SU-DHL-6 (cell line): Measurements from ENCODE around the gene SHMT1.
A peak's percentile ranks its signal among the peaks of the same experiment; 100 is the strongest.

Source experiments
- H2AFZ ChIP-seq: fragments of 200-600 bp; sonication (generic); 2 replicates; pipeline ENCODE4 v1.6.1; 2014; ENCODE audit warnings: low read depth, mild to moderate bottlenecking, moderate library complexity, mixed read lengths, antibody characterized with exemption, low read length; ENCODE audit not compliant: severe bottlenecking
- H3F3A ChIP-seq: fragments of 200-600 bp; shearing (Covaris generic); 2 replicates; pipeline ENCODE4 v1.6.0; 2016; ENCODE audit warnings: antibody characterized with exemption, mild to moderate bottlenecking; ENCODE audit not compliant: insufficient read depth
- H3K27ac ChIP-seq: fragments of 200-600 bp; sonication (generic); 2 replicates; pipeline ENCODE4 v1.5.1; 2016; ENCODE audit warnings: low read depth, mild to moderate bottlenecking, low read length, moderate library complexity, mixed read lengths
- H3K27me3 ChIP-seq: fragments of 200-600 bp; sonication (generic), shearing (Covaris generic); 2 replicates; pipeline ENCODE4 v1.6.0; 2014; ENCODE audit warnings: mild to moderate bottlenecking, low read length
- H3K36me3 ChIP-seq: fragments of 200-600 bp; sonication (generic); 2 replicates; pipeline ENCODE4 v1.6.1; 2014; ENCODE audit warnings: mild to moderate bottlenecking, low read length, mixed read lengths
- H3K4me2 ChIP-seq: fragments of 300-600, 200-600 bp; shearing (Covaris generic), sonication (generic); 2 replicates; pipeline ENCODE4 v1.6.0; 2014; ENCODE audit warnings: low read length, low read depth, mild to moderate bottlenecking; ENCODE audit not compliant: poor library complexity, severe bottlenecking
- H3K4me3 ChIP-seq: fragments of 200-600 bp; sonication (generic); 2 replicates; pipeline ENCODE4 v1.5.1; 2014; ENCODE audit warnings: antibody characterized with exemption, low read length, mild to moderate bottlenecking, mixed read lengths; ENCODE audit not compliant: insufficient read depth, poor library complexity, severe bottlenecking
- H3K79me2 ChIP-seq: fragments of 200-600 bp; sonication (generic); 2 replicates; pipeline ENCODE4 v1.6.1; 2014; ENCODE audit warnings: mild to moderate bottlenecking, low read length, moderate library complexity; ENCODE audit not compliant: insufficient read depth
- H3K9ac ChIP-seq: fragments of 200-600 bp; sonication (generic); 2 replicates; pipeline ENCODE4 v1.7.0; 2014; ENCODE audit warnings: mild to moderate bottlenecking, low read length
- H3K9me2 ChIP-seq: fragments of 200-600 bp; sonication (generic); replicated peaks from 2 replicates; pipeline ENCODE4 v1.6.1; 2014; ENCODE audit warnings: low read length; ENCODE audit not compliant: insufficient read depth
- H3K9me3 ChIP-seq: fragments of 200-600 bp; sonication (generic); 2 replicates; pipeline ENCODE4 v1.6.1; 2014; ENCODE audit warnings: low read length, mixed read lengths; ENCODE audit not compliant: insufficient read depth
- H4K20me1 ChIP-seq: fragments of 200-600 bp; sonication (generic); 2 replicates; pipeline ENCODE4 v1.6.1; 2014; ENCODE audit warnings: low read depth, mild to moderate bottlenecking, antibody characterized with exemption, low read length, moderate library complexity, mixed read lengths
- EZH2phosphoT487 ChIP-seq: fragments of 200-600 bp; sonication (generic), shearing (Covaris generic); conservative IDR thresholded peaks from 2 replicates; pipeline ENCODE4 v1.6.1; 2018; ENCODE audit warnings: mild to moderate bottlenecking, antibody characterized with exemption, low read length, moderate library complexity, mixed read lengths
- TF ChIP-seq, protein P1 (sequence below): fragments of 200-600 bp; sonication (generic); IDR thresholded peaks from one replicate; pipeline ENCODE4 v1.5.1; 2017; ENCODE audit warnings: antibody characterized with exemption, mild to moderate bottlenecking, low read length, moderate library complexity; ENCODE audit not compliant: insufficient read depth, poor library complexity, severe bottlenecking

Gene SHMT1

DNA sequence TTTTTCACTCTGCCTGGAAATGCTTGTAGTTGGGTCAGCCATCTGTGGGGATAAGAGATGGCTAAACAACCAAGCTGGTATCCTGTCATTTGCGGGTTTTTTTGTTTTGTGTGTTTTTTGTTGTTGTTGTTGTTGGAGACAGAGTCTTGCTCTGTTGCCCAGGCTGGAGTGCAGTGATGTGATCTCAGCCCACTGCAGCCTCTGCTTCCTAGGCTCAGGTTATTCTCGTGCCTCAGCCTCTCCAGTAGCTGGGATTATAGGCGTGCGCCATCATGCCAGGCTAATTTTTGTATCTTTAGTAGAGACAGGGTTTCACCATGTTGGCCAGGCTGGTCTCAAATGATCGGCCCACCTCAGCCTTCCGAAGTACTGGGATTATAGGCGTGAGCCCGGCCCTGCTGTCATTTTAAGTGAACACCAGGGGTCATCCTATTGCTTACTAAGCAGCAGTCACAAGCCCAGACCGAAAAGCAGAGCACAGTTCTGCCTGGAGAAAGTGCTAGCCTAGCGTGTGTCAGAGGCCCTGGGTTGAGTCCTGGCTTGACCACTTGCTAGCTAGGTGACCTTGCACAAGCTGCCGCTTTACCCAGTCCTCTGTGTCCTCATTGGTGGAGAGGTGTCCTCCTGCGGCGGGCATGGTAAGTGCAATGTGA, 43.6 kb downstream of the SHMT1 start:
- Histone ChIP-seq H3K27me3 (no peaks in the 10 kb centered on the region), H3K27ac (no peak overlapping the region), H3K9me3 (no peaks in the 10 kb centered on the region), H3K4me3 (no peak overlapping the region), H3F3A (no peaks in the 10 kb centered on the region), H3K4me2 (no peak overlapping the region), H3K9me2 (no peaks in the 10 kb centered on the region), H2AFZ (no peak overlapping the region), H4K20me1 (no peaks in the 10 kb centered on the region), H3K36me3 (no peaks in the 10 kb centered on the region), H3K79me2 (peaks cover 30% of the 10 kb centered on the region), H3K9ac (no peak overlapping the region)
- no peak for TF ChIP-seq EZH2phosphoT487
- TF ChIP-seq, protein P1, sequence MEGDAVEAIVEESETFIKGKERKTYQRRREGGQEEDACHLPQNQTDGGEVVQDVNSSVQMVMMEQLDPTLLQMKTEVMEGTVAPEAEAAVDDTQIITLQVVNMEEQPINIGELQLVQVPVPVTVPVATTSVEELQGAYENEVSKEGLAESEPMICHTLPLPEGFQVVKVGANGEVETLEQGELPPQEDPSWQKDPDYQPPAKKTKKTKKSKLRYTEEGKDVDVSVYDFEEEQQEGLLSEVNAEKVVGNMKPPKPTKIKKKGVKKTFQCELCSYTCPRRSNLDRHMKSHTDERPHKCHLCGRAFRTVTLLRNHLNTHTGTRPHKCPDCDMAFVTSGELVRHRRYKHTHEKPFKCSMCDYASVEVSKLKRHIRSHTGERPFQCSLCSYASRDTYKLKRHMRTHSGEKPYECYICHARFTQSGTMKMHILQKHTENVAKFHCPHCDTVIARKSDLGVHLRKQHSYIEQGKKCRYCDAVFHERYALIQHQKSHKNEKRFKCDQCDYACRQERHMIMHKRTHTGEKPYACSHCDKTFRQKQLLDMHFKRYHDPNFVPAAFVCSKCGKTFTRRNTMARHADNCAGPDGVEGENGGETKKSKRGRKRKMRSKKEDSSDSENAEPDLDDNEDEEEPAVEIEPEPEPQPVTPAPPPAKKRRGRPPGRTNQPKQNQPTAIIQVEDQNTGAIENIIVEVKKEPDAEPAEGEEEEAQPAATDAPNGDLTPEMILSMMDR, result no peak

DNA sequence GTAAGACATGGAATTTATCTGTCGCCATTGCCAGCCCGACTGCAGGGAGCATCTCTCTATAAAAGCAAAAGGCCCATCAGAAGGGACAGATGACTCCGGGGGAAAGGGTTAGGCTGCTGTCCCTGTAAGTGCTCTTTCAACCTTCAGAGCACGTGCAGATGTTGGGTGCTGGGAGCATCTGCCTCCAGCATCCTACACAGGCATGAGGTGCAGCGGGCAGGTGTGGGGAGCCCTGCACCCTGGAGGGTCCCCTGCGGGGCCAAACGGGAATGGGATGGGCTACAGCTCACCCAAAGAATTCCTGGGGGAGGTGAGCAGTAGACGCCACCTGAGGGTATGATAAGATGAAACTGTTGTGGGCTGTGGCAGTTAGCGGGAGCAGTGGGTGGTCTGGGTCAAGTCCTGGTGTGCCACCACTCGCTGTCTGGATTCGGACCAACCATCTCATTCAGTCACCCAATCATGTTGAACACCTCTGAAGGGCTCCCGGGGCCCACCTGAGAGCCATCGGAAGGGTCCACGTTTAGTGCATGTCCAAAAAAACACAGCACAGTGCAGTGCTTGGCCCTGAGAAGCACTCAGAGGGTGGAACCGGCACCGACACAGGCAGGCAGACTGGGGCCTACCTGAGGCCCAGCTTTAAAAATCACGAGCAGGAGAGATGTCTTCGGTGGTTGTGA, 44.4 kb downstream of the SHMT1 start:
- H3K27me3 ChIP-seq, result no peaks in the 10 kb centered on the region
- no peak overlapping the region for H3K4me3 ChIP-seq
- H3K9ac ChIP-seq, result no peak overlapping the region
- H2AFZ ChIP-seq, result no peak overlapping the region
- no peaks in the 10 kb centered on the region for H4K20me1 ChIP-seq
- H3K79me2 ChIP-seq, result peaks cover 36% of the 10 kb centered on the region
- no peaks in the 10 kb centered on the region for H3K9me2 ChIP-seq
- no peak overlapping the region for H3K27ac ChIP-seq
- no peak overlapping the region for H3K4me2 ChIP-seq
- no peaks in the 10 kb centered on the region for H3K36me3 ChIP-seq
- no peaks in the 10 kb centered on the region for H3F3A ChIP-seq
- TF ChIP-seq, protein P1, result no peak
- no peak for TF ChIP-seq EZH2phosphoT487
- H3K9me3 ChIP-seq, result no peaks in the 10 kb centered on the region

DNA sequence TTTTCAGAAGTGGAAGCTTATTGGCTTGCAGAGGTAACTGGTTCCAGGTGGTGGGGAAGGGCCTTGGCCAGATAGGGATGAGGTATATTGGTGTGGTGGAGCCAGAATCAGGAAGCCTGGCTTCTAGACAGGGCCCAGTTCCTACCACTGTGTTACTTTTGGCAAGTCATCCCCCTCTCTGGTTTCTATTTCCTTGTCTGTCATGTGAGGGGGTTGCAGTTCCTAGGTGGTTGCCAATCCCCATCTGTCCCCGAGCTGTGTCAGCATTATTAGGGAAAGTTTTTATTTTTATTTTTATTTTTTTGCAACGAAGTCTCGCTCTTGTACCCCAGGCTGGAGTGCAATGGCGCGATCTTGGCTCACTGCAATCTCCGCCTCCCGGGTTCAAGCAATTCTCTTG, 45.2 kb downstream of the SHMT1 start:
- H3K9ac ChIP-seq, result no peak overlapping the region
- no peak overlapping the region for H3K27ac ChIP-seq
- H3F3A ChIP-seq, result no peaks in the 10 kb centered on the region
- H3K9me2 ChIP-seq, result no peaks in the 10 kb centered on the region
- no peaks in the 10 kb centered on the region for H3K36me3 ChIP-seq
- H3K4me2 ChIP-seq, result peak overlapping the region; percentile 23
- TF ChIP-seq, protein P1, result no peak
- no peaks in the 10 kb centered on the region for H3K9me3 ChIP-seq
- H3K79me2 ChIP-seq, result peaks cover 44% of the 10 kb centered on the region
- H3K4me3 ChIP-seq, result no peak overlapping the region
- H3K27me3 ChIP-seq, result no peaks in the 10 kb centered on the region
- no peak overlapping the region for H2AFZ ChIP-seq
- H4K20me1 ChIP-seq, result no peaks in the 10 kb centered on the region
